Activated CD8-positive, alpha-beta memory T cell treated with anti-CD3 and anti-CD28 coated beads for 24 hours (primary cell): ENCODE measurements around the gene SH3YL1.
A peak's percentile ranks its signal among the peaks of the same experiment; 100 is the strongest.

Experiments used
- DNase-seq: peaks from one replicate; pipeline ENCODE4 v3.0.0-alpha.2; 2020

The SH3YL1 gene

DNA sequence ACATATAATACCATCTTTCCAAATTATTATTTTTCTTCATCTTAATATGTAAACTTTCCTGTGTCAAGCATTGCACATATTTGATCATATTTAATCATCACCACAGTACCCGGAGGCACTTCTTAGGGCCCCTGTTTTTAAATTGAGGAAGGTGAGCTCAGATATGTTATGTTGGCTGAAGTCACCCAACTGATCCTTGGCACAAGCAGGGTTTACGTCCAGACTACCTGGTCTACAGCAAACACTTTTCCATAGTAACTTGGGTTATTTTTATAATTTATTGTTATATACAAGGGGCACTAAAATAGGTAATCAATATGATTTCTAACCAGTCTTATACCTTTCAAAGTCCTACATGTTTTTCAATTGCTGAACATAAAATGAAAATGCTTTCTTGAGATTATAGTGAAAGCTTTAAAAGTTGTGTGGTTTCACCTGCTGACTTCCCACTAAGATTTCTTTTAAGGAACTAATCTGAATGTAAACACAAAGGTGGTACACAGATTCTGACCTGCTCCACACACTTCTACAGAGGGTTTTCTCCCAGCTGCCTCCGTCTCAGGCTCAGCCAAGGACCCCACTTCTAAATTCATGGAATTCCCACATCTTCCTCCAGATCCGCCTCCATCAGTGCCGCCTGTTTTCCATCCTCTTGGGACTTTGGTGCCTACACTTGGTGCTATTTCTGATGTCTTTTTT, 52.2 kb downstream of the SH3YL1 start:
- no peak for DNase-seq

DNA sequence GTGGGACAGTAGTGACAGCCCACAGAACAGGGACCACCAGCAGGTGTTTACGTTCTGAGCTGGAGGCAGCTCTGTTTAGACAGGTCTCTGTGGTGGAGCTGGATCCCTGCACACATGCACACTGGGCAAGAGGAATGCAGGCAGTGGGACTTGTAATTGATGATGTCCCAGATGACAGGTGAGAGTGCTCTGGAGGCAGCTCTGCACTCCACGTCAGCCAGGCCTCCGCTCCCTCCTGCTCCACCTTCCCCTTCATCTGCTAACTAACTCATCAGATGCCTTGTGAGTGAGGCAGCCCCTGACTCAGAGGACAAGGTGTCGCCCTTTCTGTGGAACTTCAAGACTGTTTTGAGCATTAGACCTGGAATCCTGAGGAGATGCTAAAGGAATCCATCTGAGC, 53.2 kb downstream of the SH3YL1 start:
- no peak for DNase-seq

DNA sequence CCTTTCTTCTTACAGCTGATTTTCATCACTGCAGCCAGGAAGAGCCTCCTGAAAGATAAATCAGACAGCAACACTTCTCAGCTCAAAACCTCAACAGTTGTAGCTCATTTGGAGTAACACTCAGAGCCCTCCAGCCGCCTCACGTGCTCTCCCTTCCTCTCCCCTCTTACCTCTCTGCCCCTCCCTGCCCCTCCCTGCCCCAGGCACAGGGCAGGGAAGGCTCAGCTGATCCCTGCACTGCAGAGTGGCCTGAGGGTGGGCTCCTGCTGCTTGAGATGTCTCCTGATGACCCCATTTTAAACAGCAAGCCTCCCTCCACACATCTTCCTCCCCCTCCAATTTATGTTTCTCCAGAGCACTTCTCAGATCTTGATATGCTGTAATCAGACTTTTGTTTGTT, 54.4 kb downstream of the SH3YL1 start:
- DNase-seq, result no peak

DNA sequence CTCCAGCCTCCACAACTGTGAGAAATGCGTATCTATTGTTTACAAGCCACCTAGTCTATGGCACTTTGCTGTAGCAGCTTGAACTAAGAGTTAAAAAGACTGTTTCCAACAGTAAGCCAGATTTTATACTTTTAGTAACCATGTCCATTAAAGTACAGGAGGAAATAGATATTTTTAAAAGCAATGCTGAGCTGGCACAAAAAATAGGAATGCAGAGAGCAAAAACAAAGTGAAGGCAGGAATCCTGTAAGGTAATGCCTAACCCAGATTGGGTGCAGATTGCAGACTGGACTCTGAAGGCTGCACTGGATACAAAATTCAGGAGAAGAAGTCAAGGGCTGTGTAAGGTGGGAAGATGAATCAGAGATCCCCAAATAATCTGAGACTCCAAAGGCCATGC, 55.5 kb downstream of the SH3YL1 start:
- no peak for DNase-seq

DNA sequence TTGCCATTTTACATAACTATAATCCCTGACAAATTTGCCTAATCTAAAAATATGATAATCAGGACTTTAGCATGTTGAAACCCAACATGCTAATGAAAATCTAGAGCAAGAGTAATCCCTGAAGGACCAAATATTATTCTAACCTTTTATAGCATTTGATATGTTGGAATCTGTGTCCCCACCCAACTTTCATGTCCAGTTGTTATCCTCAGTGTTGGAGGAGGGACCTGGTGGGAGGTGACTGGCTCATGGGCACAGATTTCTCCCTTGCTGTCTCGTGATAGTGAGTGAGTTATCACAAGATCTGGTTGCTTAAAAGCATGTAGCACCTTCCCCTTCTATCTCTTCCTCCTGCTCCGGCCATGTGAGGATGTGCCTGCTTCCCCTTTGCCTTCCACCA, 59.8 kb downstream of the SH3YL1 start:
- no peak for DNase-seq

DNA sequence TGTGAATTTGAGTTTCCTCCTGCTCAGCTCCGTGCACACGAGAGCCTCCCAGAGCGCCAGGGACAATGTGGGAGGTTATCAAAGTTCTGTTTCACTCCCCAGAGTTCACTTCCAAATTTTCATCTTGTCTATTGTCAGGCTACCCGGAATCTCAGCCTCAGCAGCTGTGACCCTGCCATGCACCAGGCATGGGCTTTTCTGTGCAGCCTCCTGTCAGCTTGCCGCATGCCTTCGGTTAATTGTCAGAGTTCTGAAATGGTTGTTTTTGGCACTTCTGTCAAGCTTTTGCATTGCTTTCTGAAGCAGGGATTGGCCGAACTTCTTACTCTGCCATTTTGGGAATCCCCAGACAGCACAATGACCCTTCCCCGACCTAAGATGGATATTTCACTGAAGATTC, 60.4 kb downstream of the SH3YL1 start:
- DNase-seq, result no peak

DNA sequence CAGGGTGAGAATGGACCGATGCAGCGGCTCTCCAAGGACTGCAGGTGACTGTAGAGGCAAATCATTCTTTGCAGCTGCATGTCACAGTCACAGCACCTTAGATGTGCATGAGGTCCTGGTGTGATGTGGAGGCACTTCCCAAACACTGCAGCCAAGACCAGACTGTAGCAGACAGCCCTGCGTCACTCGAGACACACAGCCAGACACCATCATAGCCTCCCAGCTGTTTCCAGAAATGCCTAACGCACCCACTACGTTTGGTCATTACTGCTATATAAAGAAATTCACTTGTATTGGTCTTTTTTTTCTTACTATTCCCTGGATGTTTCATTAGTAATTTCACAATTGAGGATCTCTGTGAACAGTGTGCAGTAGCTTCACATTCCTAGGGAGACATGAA, 60.9 kb downstream of the SH3YL1 start:
- no peak for DNase-seq

DNA sequence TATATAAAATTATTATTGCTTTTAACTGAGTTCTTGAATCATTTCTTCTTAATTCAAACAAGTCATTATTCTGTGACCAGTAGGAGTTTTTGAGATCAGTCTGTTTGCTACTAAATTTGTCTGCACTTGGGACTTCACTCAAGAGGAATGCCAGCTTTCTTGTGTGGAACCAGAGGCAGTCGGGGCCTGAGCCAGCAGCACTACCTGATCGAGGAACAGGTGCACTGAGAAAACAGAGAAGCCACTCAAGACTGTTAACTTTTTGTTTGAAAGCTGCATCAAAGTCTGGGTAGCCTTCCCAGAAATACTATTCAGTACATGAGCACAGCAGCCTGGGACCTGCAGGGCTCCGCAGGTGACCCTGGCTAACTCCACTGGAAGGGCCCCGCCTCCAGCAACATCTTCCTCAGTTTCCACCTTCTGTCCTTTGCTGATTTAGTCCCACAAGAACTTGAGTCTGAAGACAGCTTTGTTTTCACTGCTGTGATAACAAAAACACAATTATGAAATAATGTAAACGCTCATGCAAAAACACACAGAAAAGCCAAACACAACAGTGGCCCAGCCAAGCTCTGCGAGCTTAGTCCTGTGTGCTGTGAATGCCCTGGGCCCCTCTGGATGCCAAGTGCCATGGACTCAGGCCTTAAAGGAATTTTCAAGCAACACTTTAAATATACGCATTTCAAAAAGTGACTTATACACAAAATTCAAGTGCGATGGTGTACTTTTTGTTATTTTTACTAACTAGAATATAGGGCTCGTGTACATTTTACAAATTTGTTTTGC, 62.0 kb downstream of the SH3YL1 start:
- DNase-seq, result no peak

DNA sequence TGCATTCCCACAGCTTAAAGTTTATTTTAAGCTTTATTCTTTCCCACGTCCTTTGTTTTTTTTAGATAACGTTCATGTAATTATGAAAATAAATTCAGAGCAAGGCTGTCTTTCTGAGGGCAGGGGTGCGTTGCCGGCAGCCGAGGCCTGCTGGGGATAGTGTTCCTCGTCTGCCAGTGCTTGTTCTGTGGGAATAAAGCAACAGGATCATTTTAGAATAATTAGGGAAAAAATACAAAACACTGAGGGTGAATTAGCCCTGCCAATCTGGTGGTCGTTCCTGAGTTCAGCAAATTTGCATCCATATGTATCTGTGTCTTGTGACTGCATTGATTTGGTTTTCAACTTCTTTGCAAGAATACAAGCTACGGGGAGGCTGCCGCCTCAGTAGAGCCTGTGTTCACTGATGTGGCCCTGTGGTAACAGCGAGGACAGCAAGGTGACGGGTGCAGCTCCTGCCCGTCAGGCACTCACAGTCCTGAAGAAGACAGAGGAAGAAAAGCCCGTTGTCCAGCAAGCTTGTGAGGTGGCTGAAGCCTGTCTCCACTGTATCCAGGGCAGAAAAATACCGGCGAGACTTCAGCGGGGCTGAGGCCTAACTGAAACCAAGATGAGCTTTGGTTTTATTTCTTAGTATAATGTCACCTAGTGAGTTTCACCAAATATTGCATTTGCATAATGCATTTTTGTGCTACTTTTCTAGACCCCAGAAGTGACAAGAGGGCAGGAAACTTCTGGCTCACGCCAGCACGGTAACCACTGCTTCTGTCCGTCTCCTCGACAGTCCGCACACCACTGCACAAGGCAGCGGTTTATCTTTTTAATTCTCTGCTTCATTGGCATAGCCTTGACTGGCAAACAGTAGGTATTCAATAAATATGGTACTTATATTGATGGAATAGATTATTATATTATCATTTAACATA, 64.5 kb downstream of the SH3YL1 start:
- no peak for DNase-seq

DNA sequence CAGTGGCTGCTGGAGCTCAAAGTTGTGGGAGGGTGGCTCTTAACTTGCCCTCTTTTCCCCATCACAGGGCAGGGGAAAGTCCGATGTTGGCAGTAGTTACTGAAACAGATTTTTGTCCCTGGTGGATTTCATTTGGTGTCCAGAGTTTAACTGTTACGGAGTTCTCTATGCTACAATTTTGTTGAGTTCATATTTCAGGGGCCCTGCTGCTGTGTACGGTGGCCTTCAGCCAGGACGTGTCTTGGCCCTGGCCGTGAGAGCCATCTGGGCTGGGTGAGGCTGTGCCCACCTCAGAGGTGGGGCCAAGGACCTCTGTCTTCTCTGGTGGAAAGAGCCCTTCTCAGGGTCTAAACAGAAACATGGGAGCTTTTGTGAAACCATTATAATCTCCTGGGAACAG, 67.4 kb downstream of the SH3YL1 start:
- DNase-seq, result no peak

DNA sequence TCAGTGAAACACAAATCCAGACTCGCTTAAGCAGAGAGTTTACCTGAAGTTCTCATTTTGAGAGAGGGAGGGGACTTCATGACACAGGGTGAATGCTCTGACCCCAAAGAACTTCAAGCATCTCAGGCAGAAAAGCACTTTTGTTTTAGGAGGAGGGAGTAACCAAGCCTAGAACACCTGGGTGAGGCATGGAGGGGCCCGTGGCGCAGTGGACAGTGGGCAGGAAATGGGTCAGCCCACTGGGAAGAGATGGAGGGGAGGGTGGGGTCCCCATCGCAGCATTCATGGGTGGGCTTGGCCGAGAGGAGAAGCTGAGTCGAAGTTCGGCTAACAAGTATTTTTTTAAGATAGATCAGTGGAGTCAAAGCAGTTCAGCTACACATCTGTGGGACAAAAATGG, 67.9 kb downstream of the SH3YL1 start:
- no peak for DNase-seq

DNA sequence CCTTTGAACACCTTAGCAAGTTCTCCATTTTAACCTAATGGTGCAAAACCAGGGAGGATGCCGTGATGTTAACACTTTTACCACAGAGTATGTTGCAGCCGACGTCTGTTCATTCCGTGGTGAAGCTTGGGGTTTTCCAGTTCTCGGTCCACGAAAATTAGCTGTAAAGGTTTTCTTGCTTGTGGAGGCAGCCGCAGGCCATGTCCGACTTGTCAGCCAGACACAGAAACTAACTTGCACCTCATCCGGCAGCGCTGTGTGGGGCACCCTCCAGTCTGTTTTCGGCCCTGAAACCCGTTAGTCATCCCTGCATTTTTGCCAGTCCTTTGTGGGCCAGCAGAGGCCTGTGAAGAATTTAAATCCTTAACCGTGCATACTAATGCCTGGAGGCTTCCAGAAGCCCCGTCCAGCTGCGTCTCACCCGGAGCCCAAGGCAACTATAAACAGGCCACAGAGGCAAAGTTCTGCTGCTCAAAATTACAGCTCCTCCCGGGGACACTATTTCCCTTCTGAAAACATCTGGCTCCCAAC, 70.6 kb downstream of the SH3YL1 start:
- peak; percentile 69 for DNase-seq

DNA sequence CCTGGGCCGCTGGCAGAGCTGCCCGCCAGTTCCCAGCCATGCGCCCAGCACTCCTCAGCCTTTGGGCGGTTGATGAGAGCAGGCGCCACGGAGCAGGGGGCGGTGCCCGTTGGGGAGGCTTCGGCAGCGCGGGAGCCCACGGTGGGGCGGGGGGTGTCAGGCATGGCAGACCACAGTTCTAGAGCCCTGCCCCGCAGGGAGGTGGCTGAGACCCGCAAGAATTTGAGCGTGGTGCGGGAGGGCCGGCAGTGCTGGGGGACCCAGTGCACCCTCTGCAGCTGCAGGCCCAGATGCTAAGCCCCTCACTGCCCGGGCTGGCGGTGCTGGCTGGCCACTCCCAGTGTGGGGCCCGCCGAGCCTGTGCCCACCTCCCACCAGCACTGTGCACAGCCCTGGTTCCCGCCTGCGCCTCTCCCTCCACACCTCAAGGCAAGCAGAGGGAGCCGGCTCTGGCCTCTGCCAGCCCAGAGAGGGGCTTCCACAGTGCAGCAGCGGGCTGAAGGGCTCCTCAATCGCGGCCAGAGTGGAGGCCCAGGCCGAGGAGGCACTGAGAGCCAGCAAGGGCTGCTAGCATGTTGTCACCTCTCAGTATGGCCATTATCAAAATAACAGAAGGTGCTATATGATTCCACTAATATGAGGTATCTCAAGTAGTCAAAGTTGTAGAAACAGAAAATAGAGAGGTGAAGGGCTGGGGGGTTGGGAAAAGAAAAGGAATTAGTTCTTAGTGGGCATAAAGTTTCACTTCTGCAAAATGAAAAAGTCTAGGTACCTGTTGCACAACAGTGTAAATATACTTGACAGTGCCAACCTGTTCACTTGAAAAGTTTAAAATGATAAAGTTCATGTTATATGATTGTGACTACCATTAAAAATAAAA, 72.3 kb downstream of the SH3YL1 start:
- DNase-seq, result no peak

DNA sequence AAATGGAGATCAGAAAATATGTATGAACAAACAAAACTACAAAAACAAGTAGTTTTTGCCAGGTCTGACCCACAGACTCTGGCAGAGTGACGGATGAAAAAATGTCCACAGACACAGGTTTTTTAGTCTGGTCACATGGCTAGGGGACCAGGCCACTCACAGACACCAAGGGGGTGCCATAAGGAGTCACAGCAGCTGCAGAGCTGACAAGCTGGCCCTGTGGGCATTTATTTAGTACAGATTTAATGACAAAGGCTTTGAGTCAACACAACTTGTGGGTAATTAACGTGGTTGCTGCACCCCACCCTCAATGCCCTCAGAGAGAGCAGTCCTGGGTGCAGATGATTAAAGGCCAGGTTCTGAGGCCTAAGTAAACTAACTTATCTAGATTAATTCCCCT, 76.0 kb downstream of the SH3YL1 start:
- DNase-seq, result no peak

DNA sequence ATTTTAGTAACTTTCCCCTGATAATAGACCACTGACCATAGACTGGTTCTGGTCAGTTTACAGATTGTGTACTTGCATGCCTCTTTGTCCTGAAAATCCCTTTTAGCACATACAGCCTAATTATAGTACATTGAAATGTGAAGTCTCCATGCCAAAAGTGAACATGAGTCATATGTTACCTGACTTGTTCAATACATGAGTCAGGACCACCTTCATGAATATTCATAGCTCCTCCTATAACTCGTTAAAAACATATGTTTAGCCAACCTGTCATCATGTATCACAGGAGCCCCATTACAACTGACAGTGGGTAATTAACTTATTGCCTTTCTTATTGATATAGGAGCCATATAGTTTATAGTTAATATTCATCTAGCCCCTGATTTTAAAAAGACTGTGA, 78.6 kb downstream of the SH3YL1 start:
- no peak for DNase-seq

DNA sequence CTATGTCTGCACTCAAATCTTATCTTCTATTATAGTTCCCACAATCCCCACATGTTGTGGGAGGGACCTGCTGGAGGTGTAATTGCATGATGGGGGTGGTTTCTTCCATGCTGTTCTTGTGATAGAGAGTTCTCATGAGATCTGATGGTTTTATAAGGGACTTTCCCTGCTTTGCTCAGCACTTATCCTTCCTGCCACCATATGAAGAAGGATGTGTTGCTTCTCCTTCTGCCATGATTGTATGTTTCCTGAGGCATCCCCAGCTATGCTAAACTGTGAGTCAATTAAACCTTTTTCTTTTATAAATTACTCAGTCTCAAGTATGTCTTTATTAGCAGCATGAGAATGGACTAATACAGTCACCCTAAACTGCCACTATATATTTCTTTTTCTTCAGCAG, 79.1 kb downstream of the SH3YL1 start:
- no peak for DNase-seq

DNA sequence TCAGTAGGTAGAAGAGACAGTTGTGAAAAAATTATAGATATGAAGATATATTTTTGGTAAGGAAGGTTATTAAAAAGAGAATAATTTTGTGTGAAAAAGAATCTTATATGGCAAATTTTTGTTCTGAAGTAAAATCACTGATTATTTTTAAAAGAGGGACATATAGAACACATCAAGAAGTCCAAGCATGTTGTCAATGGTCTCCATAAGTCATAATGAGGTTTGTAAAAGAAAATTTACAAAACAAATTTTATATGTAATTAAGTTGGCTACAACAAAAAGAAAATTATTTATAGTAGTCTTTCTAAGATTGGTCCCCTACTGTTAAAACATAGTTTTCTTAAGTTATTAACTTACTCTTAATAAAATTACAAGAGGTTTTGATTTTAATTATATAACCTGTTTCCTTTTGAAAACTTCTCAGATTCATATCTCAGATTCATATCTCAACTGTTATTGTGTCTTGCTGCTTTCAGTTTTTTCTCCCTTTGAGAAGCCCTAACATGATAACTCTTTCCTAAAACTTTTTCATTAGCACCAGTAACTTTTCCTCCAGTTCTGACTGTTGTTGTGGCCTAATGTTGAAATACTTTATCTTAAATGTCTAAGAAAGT, 81.2 kb downstream of the SH3YL1 start:
- no peak for DNase-seq

DNA sequence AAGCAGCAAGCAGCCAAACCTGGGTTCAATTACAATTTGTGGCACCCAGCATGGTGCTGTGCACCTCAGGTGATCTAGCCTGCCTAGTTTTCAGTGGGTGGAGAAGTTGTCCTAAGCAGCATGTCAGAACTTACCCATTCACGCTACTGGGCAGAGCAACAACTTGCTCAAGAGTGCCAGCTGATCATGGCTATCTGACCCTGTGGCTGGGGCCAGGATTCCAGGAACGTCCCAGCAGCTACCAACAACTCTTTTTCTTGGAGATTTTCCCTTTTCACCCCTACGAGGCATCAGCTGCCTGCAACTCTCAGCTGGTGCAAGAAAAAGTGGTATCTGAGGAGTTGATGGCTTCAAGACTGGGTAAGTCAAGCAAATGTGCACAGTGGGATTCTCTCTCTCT, 83.5 kb downstream of the SH3YL1 start:
- no peak for DNase-seq

DNA sequence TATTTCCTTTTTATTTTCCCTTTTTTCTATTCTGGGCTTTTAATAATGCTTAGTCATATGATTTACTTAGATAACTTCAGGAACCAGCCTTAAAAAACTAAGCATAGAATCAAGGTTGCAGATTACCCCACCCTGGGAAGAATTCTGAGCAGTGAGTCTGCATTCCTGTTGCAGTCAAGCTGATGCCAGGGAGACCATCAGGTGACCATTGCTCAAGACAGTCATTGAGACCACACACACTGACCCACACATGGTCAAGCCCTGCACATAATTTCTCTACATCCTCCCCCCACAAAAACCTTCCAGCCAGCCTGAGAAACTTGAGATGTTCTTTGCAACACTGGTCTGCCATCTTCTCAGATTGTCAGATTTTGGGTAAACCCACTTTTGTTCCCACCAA, 83.9 kb downstream of the SH3YL1 start:
- no peak for DNase-seq

DNA sequence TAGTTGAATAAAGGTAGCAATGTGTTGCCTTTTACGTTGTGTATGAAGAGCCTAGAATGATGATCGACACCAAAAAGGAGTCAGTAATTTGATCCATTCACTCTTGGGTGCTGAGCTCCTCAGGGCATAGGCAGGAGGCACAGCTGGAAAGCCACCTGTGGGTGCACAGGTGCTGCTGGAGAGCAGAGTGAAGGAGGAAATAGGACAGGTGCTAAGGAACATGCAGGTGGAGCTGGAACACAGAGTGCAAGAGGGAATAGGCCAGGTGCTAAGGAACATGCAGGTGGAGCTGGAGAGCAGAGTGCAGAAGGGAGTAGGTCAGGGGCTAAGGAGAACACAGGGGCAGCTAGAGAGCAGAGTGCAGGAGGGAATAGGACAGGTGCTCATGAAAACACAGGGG, 86.1 kb downstream of the SH3YL1 start:
- no peak for DNase-seq

DNA sequence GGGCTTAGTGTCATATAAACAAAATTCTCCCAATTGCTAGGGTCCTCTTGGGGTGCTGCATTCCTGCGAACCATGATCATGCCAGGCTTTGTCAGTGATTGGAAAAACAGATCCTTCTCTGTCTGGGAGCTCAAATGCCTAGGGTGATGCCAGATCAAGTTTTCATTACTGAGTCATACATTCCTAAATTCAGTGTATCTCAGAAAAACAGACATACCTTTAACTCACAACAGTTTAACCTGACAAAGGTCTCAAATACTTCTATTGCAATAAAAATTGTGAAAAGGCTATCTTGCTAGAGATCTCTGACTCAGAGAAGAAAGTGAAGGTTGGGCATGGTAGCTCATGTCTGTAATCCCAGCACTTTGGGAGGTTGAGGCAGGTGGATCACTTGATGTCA, 86.9 kb downstream of the SH3YL1 start:
- no peak for DNase-seq
